Measurements from ENCODE around the gene TMEM144.
"Not testable (repeated sequence)": the region's sequence is repeated elsewhere in the genome, so short reads cannot be mapped to it uniquely, and the experiment has no call there.

TMEM144 gene

GRCh38 chr4:158189422-158189821, 20.9 kb upstream of the TMEM144 start:
- in situ Hi-C loops (cut with MboI; ENCODE audit: low sequenced_read_pairs): no loop called here

GRCh38 chr4:158190718-158191117, 19.6 kb upstream of the TMEM144 start:
- in situ Hi-C loops (cut with MboI; ENCODE audit: low sequenced_read_pairs): no loop called here

GRCh38 chr4:158192439-158193158, 17.7 kb upstream of the TMEM144 start:
- in situ Hi-C loops (cut with MboI; ENCODE audit: low sequenced_read_pairs): no loop called here

- in situ Hi-C loops (cut with MboI; ENCODE audit: low sequenced_read_pairs): no loop called here
Measured at GRCh38 chr4:158193171-158193749, 17.0 kb upstream of the TMEM144 start.

- in situ Hi-C loops (cut with MboI; ENCODE audit: low sequenced_read_pairs): no loop called here
Measured at GRCh38 chr4:158195297-158195696, 15.0 kb upstream of the TMEM144 start.

- in situ Hi-C loops (cut with MboI; ENCODE audit: low sequenced_read_pairs): no loop called here
Measured at GRCh38 chr4:158197194-158197776, 13.0 kb upstream of the TMEM144 start.

- in situ Hi-C loops (cut with MboI; ENCODE audit: low sequenced_read_pairs): no loop called here
Measured at GRCh38 chr4:158200214-158200613, 10.1 kb upstream of the TMEM144 start.

GRCh38 chr4:158201322-158201721, 9.0 kb upstream of the TMEM144 start:
- in situ Hi-C loops (cut with MboI; ENCODE audit: low sequenced_read_pairs): no loop called here

GRCh38 chr4:158201876-158202275, 8.4 kb upstream of the TMEM144 start:
- in situ Hi-C loops (cut with MboI; ENCODE audit: low sequenced_read_pairs): no loop called here

- in situ Hi-C loops (cut with MboI; ENCODE audit: low sequenced_read_pairs): no loop called here
Measured at GRCh38 chr4:158202481-158202880, 7.8 kb upstream of the TMEM144 start.

- in situ Hi-C loops (cut with MboI; ENCODE audit: low sequenced_read_pairs): no loop called here
Measured at GRCh38 chr4:158203436-158203835, 6.8 kb upstream of the TMEM144 start.

GRCh38 chr4:158203929-158204328, 6.4 kb upstream of the TMEM144 start:
- in situ Hi-C loops (cut with MboI; ENCODE audit: low sequenced_read_pairs): no loop called here

GRCh38 chr4:158208963-158209640, 1.2 kb upstream of the TMEM144 start:
- in situ Hi-C loops (cut with MboI; ENCODE audit: low sequenced_read_pairs): no loop called here

GRCh38 chr4:158211222-158211621, 936 bp downstream of the TMEM144 start:
- in situ Hi-C loops (cut with MboI; ENCODE audit: low sequenced_read_pairs): no loop called here

- in situ Hi-C loops (cut with MboI; ENCODE audit: low sequenced_read_pairs): no loop called here
Measured at GRCh38 chr4:158213466-158213865, 3.2 kb downstream of the TMEM144 start.

GRCh38 chr4:158214856-158215255, 4.6 kb downstream of the TMEM144 start:
- in situ Hi-C loops (cut with MboI; ENCODE audit: low sequenced_read_pairs): no loop called here

GRCh38 chr4:158217763-158218162, 7.5 kb downstream of the TMEM144 start:
- in situ Hi-C loops (cut with MboI; ENCODE audit: low sequenced_read_pairs): no loop called here

GRCh38 chr4:158219623-158220022, 9.3 kb downstream of the TMEM144 start:
- in situ Hi-C loops (cut with MboI; ENCODE audit: low sequenced_read_pairs): no loop called here

- in situ Hi-C loops (cut with MboI; ENCODE audit: low sequenced_read_pairs): not testable (repeated sequence)
Measured at GRCh38 chr4:158224318-158224717, 14.0 kb downstream of the TMEM144 start.

- in situ Hi-C loops (cut with MboI; ENCODE audit: low sequenced_read_pairs): not testable (repeated sequence)
Measured at GRCh38 chr4:158224999-158225398, 14.7 kb downstream of the TMEM144 start.

- in situ Hi-C loops (cut with MboI; ENCODE audit: low sequenced_read_pairs): not testable (repeated sequence)
Measured at GRCh38 chr4:158227880-158228279, 17.6 kb downstream of the TMEM144 start.

GRCh38 chr4:158228399-158228798, 18.1 kb downstream of the TMEM144 start:
- in situ Hi-C loops (cut with MboI; ENCODE audit: low sequenced_read_pairs): not testable (repeated sequence)

Measured in HL-60/S4 (cell line).